ENCODE data around the gene PODN.

The PODN gene

DNA sequence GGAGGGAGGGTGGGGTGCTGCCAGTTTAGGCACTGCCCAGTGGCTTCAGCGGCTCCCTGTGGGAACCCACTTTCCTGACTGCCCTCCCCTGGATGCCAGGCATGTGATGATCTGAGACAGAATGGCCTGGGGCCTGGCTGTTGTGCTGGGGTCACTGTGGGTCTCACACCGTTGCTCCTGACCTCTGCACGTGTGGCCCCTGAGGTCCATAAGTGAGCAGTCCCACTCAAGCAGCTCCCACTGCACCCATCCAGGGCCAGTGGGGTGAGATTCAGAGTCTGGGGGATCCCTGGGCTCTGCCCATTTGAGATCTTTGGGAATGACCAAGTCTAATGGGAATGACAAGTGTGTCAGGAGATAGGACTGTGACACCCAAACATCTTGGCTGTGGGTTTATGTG lies 18.0 kb downstream of the PODN start:
- Histone ChIP-seq H3K4me3 (ENCODE audit: low read depth in 1 of 2, low read length in 2 of 2) (no peak overlapping the region), H3K36me3 (ENCODE audit: control insufficient read depth in 1 of 2, insufficient read depth in 2 of 2, low read length in 2 of 2) (peaks cover 0 to 6% of the 10 kb centered on the region in 2 donors), H3K9ac (ENCODE audit: low read depth in 1 of 2, low read length in 2 of 2) (no peak overlapping the region), H3K27me3 (ENCODE audit: control insufficient read depth in 1 of 2, insufficient read depth in 2 of 2, low read length in 2 of 2) (no peaks in the 10 kb centered on the region), H3K4me1 (ENCODE audit: control insufficient read depth in 1 of 2, insufficient read depth in 2 of 2, low read length in 2 of 2) (peaks cover 7% of the 10 kb centered on the region in 2 donors), H3K27ac (ENCODE audit: low read depth, low read length) (no peak overlapping the region), H3K9me3 (ENCODE audit: control insufficient read depth in 1 of 2, low read length in 2 of 2) (no peaks in the 10 kb centered on the region)

DNA sequence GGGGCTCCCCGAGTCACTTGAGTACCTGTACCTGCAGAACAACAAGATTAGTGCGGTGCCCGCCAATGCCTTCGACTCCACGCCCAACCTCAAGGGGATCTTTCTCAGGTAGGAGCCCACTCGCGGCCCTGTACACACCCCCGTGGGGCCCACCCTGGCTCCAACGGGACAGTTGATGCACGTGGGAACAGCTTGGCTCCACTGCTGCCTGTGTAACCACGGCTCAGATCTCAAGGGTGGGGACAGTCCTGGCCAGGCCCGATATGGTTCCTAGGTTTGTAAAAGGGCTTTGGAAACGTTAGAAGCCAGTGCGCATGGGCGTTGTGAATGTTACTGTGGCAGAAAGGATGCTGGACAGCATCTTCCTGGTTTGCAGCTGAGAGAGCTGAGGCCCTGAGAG lies 18.8 kb downstream of the PODN start:
- Histone ChIP-seq H3K4me1 (ENCODE audit: control insufficient read depth in 1 of 2, insufficient read depth in 2 of 2, low read length in 2 of 2) (peaks cover 0 to 2% of the 10 kb centered on the region in 2 donors), H3K27me3 (ENCODE audit: control insufficient read depth in 1 of 2, insufficient read depth in 2 of 2, low read length in 2 of 2) (no peaks in the 10 kb centered on the region), H3K9ac (ENCODE audit: low read depth in 1 of 2, low read length in 2 of 2) (no peak overlapping the region), H3K36me3 (ENCODE audit: control insufficient read depth in 1 of 2, insufficient read depth in 2 of 2, low read length in 2 of 2) (peaks cover 0 to 6% of the 10 kb centered on the region in 2 donors), H3K4me3 (ENCODE audit: low read depth in 1 of 2, low read length in 2 of 2) (no peak overlapping the region), H3K27ac (ENCODE audit: low read depth, low read length) (no peak overlapping the region), H3K9me3 (ENCODE audit: control insufficient read depth in 1 of 2, low read length in 2 of 2) (no peaks in the 10 kb centered on the region)

DNA sequence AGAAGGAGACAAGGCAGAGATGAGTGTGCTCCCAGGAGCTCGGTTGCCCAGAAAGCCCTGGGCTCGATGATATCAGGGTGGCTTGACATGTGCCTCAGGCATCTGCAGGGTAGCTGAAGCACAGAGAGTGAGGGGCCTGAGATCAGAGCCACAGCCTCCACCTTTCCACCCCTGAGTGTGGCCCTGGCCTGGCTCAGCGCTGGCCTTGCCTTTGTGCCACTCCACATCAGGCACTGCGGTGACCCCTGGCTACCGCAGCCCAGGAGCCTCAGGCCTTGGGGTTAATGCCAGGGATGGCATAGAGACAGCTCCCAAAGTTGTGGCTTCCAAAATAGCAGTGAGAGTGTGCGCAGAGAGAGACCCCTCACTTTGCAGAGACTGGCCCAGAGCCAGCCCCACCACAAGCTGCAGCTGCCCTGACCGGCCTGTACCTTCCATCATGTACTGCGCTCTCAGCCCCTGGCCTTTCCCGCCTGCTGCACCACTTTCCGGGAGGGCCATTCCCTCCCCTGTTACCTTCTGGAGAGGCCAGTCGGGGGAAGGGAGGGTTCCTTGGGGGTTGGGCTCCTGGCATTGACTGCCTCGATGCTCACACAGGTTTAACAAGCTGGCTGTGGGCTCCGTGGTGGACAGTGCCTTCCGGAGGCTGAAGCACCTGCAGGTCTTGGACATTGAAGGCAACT lies 19.5 kb downstream of the PODN start:
- Histone ChIP-seq H3K27me3 (ENCODE audit: control insufficient read depth in 1 of 2, insufficient read depth in 2 of 2, low read length in 2 of 2) (no peaks in the 10 kb centered on the region), H3K4me1 (ENCODE audit: control insufficient read depth in 1 of 2, insufficient read depth in 2 of 2, low read length in 2 of 2) (no peaks in the 10 kb centered on the region), H3K27ac (ENCODE audit: low read depth, low read length) (no peak overlapping the region), H3K36me3 (ENCODE audit: control insufficient read depth in 1 of 2, insufficient read depth in 2 of 2, low read length in 2 of 2) (peaks cover 0 to 6% of the 10 kb centered on the region in 2 donors), H3K9ac (ENCODE audit: low read depth in 1 of 2, low read length in 2 of 2) (no peak overlapping the region), H3K4me3 (ENCODE audit: low read depth in 1 of 2, low read length in 2 of 2) (no peak overlapping the region), H3K9me3 (ENCODE audit: control insufficient read depth in 1 of 2, low read length in 2 of 2) (no peaks in the 10 kb centered on the region)

DNA sequence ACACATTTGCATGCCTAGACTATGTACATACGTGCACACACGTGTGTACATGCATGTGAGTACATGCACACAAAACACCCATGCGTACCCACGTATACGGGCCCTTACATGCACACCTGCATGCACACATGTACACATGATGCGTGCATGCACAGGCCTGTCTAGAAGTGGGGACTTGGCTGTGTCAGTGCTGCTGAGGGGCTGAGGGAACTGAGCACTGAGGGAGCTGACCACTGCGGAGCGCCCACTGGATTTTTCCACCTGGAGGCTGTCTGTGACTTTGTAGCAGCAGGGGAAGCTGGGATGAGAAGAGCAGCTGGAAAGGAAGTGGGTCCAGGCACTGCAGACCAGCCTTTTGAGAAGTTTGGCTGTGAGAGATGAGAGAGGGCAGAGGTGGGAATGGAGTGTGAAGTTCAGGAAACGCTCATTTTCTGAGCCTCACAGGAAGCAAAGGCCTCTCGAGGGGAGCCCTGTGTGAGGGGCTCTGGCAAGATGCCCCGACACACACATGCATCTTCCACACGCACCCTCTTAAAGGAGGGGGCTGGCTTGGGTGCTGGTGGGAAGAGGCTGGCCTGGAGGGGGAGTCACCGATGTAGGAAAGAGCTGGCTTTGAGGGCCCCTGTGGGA lies 20.9 kb downstream of the PODN start:
- no peaks in the 10 kb centered on the region for H3K27me3 ChIP-seq (ENCODE audit: control insufficient read depth in 1 of 2, insufficient read depth in 2 of 2, low read length in 2 of 2)
- no peak overlapping the region for H3K27ac ChIP-seq (ENCODE audit: low read depth, low read length)
- H3K4me1 ChIP-seq (ENCODE audit: control insufficient read depth in 1 of 2, insufficient read depth in 2 of 2, low read length in 2 of 2), result no peaks in the 10 kb centered on the region
- no peaks in the 10 kb centered on the region for H3K9me3 ChIP-seq (ENCODE audit: control insufficient read depth in 1 of 2, low read length in 2 of 2)
- no peak overlapping the region for H3K4me3 ChIP-seq (ENCODE audit: low read depth in 1 of 2, low read length in 2 of 2)
- H3K36me3 ChIP-seq (ENCODE audit: control insufficient read depth in 1 of 2, insufficient read depth in 2 of 2, low read length in 2 of 2), result peaks cover 0 to 6% of the 10 kb centered on the region in 2 donors
- H3K9ac ChIP-seq (ENCODE audit: low read depth in 1 of 2, low read length in 2 of 2), result no peak overlapping the region

GRCh38 chr1:53083636-53084588 lies 21.9 kb downstream of the PODN start:
- Histone ChIP-seq H3K36me3 (ENCODE audit: control insufficient read depth in 1 of 2, insufficient read depth in 2 of 2, low read length in 2 of 2) (peaks cover 0 to 6% of the 10 kb centered on the region in 2 donors), H3K4me1 (ENCODE audit: control insufficient read depth in 1 of 2, insufficient read depth in 2 of 2, low read length in 2 of 2) (no peaks in the 10 kb centered on the region), H3K27me3 (ENCODE audit: control insufficient read depth in 1 of 2, insufficient read depth in 2 of 2, low read length in 2 of 2) (no peaks in the 10 kb centered on the region), H3K9ac (ENCODE audit: low read depth in 1 of 2, low read length in 2 of 2) (no peak overlapping the region), H3K9me3 (ENCODE audit: control insufficient read depth in 1 of 2, low read length in 2 of 2) (no peaks in the 10 kb centered on the region), H3K4me3 (ENCODE audit: low read depth in 1 of 2, low read length in 2 of 2) (no peak overlapping the region), H3K27ac (ENCODE audit: low read depth, low read length) (no peak overlapping the region)

DNA sequence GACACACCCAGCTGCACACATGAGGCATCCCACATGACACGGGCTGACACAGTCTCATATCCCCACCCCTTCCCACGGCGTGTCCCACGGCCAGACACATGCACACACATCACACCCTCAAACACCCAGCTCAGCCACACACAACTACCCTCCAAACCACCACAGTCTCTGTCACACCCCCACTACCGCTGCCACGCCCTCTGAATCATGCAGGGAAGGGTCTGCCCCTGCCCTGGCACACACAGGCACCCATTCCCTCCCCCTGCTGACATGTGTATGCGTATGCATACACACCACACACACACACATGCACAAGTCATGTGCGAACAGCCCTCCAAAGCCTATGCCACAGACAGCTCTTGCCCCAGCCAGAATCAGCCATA lies 22.6 kb downstream of the PODN start:
- Histone ChIP-seq H3K4me3 (ENCODE audit: low read depth in 1 of 2, low read length in 2 of 2) (no peak overlapping the region), H3K27ac (ENCODE audit: low read depth, low read length) (no peak overlapping the region), H3K9ac (ENCODE audit: low read depth in 1 of 2, low read length in 2 of 2) (no peak overlapping the region), H3K27me3 (ENCODE audit: control insufficient read depth in 1 of 2, insufficient read depth in 2 of 2, low read length in 2 of 2) (no peaks in the 10 kb centered on the region), H3K9me3 (ENCODE audit: control insufficient read depth in 1 of 2, low read length in 2 of 2) (no peaks in the 10 kb centered on the region), H3K36me3 (ENCODE audit: control insufficient read depth in 1 of 2, insufficient read depth in 2 of 2, low read length in 2 of 2) (peaks cover 0 to 6% of the 10 kb centered on the region in 2 donors), H3K4me1 (ENCODE audit: control insufficient read depth in 1 of 2, insufficient read depth in 2 of 2, low read length in 2 of 2) (peaks cover 3 to 4% of the 10 kb centered on the region in 2 donors)

DNA sequence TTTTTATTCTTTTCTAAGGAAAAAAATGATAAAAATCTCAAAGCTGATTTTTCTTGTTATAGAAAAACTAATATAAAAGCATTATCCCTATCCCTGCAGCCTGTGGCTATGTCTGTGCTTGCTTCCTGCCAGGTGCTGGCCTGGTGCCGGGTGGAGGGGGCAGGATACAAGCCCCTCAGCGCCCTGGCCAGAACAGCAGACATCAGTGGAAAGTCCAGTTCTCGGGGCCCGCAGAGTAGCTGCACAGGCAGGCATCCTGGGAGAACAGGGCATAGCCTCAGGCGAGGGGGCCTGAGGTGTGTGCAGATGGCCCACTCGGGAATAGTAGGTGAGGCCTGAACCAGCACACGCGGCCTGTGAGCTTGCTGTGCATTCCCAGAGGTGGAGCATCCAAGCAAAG lies 23.4 kb downstream of the PODN start:
- Histone ChIP-seq H3K9ac (ENCODE audit: low read depth in 1 of 2, low read length in 2 of 2) (no peak overlapping the region), H3K36me3 (ENCODE audit: control insufficient read depth in 1 of 2, insufficient read depth in 2 of 2, low read length in 2 of 2) (peaks cover 0 to 6% of the 10 kb centered on the region in 2 donors), H3K4me1 (ENCODE audit: control insufficient read depth in 1 of 2, insufficient read depth in 2 of 2, low read length in 2 of 2) (peaks cover 10 to 12% of the 10 kb centered on the region in 2 donors), H3K27me3 (ENCODE audit: control insufficient read depth in 1 of 2, insufficient read depth in 2 of 2, low read length in 2 of 2) (no peaks in the 10 kb centered on the region), H3K9me3 (ENCODE audit: control insufficient read depth in 1 of 2, low read length in 2 of 2) (no peaks in the 10 kb centered on the region), H3K27ac (ENCODE audit: low read depth, low read length) (no peak overlapping the region), H3K4me3 (ENCODE audit: low read depth in 1 of 2, low read length in 2 of 2) (no peak overlapping the region)

DNA sequence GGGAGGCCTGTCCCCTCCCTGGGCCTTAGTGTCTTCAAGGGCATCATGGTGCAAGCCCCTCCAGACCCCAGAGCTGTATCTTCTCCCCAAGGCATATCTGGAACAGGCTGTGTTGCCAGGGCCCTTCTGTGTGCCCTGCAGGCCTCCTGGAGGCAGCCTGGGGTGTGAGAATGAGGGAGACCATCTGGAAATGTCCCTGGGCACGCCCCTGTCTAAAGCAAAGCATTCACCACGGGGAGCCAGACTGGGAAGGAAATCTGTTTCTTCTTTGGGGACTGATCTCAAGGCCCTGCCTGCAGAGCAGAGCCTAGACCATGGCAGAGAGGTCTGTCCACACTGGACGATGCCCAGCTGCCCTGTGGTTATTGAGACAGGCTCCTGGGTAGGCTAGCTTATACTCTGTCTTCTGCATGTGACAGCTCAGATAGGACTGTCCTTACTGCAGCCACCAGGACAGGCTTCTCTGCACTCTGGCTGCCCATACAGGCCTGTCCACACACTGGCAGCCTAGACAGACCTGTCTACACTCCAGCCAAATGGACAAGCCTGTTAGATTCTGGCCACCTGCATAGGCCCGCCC lies 24.6 kb downstream of the PODN start:
- Histone ChIP-seq H3K4me1 (ENCODE audit: control insufficient read depth in 1 of 2, insufficient read depth in 2 of 2, low read length in 2 of 2) (peaks cover 18 to 23% of the 10 kb centered on the region in 2 donors), H3K4me3 (ENCODE audit: low read depth in 1 of 2, low read length in 2 of 2) (no peak overlapping the region), H3K27me3 (ENCODE audit: control insufficient read depth in 1 of 2, insufficient read depth in 2 of 2, low read length in 2 of 2) (no peaks in the 10 kb centered on the region), H3K9ac (ENCODE audit: low read depth in 1 of 2, low read length in 2 of 2) (no peak overlapping the region), H3K36me3 (ENCODE audit: control insufficient read depth in 1 of 2, insufficient read depth in 2 of 2, low read length in 2 of 2) (peaks cover 0 to 6% of the 10 kb centered on the region in 2 donors), H3K27ac (ENCODE audit: low read depth, low read length) (no peak overlapping the region), H3K9me3 (ENCODE audit: control insufficient read depth in 1 of 2, low read length in 2 of 2) (no peaks in the 10 kb centered on the region)

DNA sequence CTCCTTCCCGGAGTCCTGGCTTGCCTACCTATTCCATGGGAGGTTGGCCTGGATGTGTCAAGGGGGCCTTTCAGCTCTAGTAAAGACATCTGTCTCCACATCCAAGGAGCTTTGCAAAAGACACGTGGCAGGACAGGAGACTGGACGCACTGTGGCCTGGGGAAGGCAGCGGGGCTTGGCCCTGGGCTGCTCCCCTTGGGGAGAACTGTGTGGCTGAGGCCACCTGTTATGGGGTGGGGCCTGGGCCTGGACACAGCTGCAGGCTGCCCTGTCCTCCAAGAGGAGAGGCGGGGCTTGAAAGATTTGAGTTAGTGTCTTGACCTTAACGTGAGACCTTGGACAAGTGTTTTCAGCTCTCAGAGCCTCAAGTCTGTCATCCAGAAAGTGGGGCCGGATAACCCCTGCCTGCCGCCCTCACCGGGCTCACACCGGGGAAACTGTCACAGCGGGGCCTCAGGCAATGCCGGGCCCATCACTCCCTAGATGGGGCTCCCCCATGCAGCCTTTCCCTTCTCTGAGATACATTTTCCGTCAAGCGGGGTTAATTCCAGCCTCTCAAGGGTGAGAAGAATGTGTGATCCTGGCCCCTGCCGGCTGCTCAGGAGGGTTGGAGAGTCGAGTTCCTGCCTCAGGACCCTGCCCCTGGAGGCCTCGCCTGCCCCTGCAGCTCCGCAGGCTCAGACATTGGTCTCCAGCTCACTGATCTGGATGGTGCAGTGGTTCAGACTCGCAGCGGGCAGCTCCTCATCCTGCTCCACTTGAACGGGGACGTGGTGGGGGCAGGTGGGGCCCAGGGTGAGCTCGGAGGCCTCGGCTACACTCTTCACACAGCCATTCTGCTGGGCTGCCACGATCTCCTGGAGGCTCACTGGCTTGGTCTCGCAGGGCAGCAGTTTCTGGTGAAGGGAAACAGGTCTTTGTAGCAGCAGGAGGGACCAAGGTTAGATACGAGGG lies 25.6 kb downstream of the PODN start:
- Histone ChIP-seq H3K9ac (ENCODE audit: low read depth in 1 of 2, low read length in 2 of 2) (no peak overlapping the region), H3K9me3 (ENCODE audit: control insufficient read depth in 1 of 2, low read length in 2 of 2) (no peaks in the 10 kb centered on the region), H3K4me3 (ENCODE audit: low read depth in 1 of 2, low read length in 2 of 2) (no peak overlapping the region), H3K36me3 (ENCODE audit: control insufficient read depth in 1 of 2, insufficient read depth in 2 of 2, low read length in 2 of 2) (peaks cover 0 to 3% of the 10 kb centered on the region in 2 donors), H3K27ac (ENCODE audit: low read depth, low read length) (no peak overlapping the region), H3K27me3 (ENCODE audit: control insufficient read depth in 1 of 2, insufficient read depth in 2 of 2, low read length in 2 of 2) (no peaks in the 10 kb centered on the region), H3K4me1 (ENCODE audit: control insufficient read depth in 1 of 2, insufficient read depth in 2 of 2, low read length in 2 of 2) (peaks cover 18 to 24% of the 10 kb centered on the region in 2 donors)
